Motor neuron (in vitro differentiated cells): Measurements from ENCODE around the gene CDC25C. TPM values are rescaled to one million over a fixed set of nuclear protein-coding genes. Genes with fewer than 3 reads are reported as not detected.

Experiments used
- ATAC-seq, 8 experiments: fragments of 200-7000 bp; cut with Tn5 transposase; replicated peaks in 6 of 8; 2 replicates each; pipeline ENCODE4 v1.8.0; 2021; ENCODE audit warnings: mild to moderate bottlenecking in 8 of 8, moderate library complexity in 8 of 8
- H3K27ac ChIP-seq, 2 donors: fragments of 250-450 bp; sonication (Bioruptor Pico); 2 replicates each; pipeline ENCODE4 v1.9.0; 2021; ENCODE audit warnings: antibody characterized with exemption in 2 of 2, mild to moderate bottlenecking in 2 of 2, moderate library complexity in 1 of 2
- H3K4me1 ChIP-seq, 2 donors: fragments of 250-450 bp; sonication (Bioruptor Pico); replicated peaks in 1 of 2; 2 replicates each; pipeline ENCODE4 v1.6.1; 2021; ENCODE audit warnings: antibody characterized with exemption in 2 of 2, mild to moderate bottlenecking in 2 of 2, moderate library complexity in 1 of 2
- H3K4me3 ChIP-seq, 5 donors: fragments of 250-450 bp; sonication (Bioruptor Pico); 2 replicates each; pipeline ENCODE4 v1.9.0; 2021; ENCODE audit warnings: antibody characterized with exemption in 5 of 5, mild to moderate bottlenecking in 5 of 5, moderate library complexity in 4 of 5
- WGBS, 10 experiments: fragments of 450-650 bp; shearing (Covaris generic); methylation state at CpG; one replicate each; pipeline ENCODE4 v1.0.0; 2022; 5-methylcytosine and 5-hydroxymethylcytosine counted together
- in situ Hi-C, 9 experiments: fragments of 400-800 bp; cut with MboI; loops; one replicate each; pipeline ENCODE4 v1.15.0; 2021; ENCODE audit warnings: low sequenced_read_pairs in 9 of 9, low pct_unique_long_range_greater_than_20kb in 2 of 9; ENCODE audit not compliant: unreplicated experiment in 9 of 9
- total RNA-seq, 8 experiments: library from RNA; unstranded; fragments of 300-600 nt; gene quantifications; 2 replicates each; pipeline versions ENCODE4 v1.2.3 to v1.2.4, GENCODE V29; 2022

The CDC25C gene
- total RNA-seq, 8 experiments from 2014 or later: 0.15 to 17.7 (median 1.3) TPM

GRCh38 chr5:138354387-138354786 is 22.8 kb upstream of the CDC25C start:
- Histone ChIP-seq H3K27ac (no peak overlapping the region), H3K4me1 (peaks cover 0 to 15% of the 10 kb centered on the region in 2 donors), H3K4me3 (peak overlapping the region; percentile 69 to 100 (median 97))
- 0 to 63% (median 8%) methylated on average over 1 to 5 of the region's 5 CpGs; no CpG with 5 or more reads in 2 of the 10 experiments for WGBS, 10 experiments
- ATAC-seq: no peak
- in situ Hi-C loops: no loop called here

GRCh38 chr5:138353560-138354080 is 22.0 kb upstream of the CDC25C start:
- Histone ChIP-seq H3K27ac (peak overlapping the region; percentile 93 to 99), H3K4me1 (peaks cover 0 to 15% of the 10 kb centered on the region in 2 donors), H3K4me3 (peak overlapping the region; percentile 69 to 100 (median 97))
- 0 to 17% (median 0%) methylated on average over 3 to 7 of the region's 11 CpGs; no CpG with 5 or more reads in 1 of the 10 experiments for WGBS, 10 experiments
- in situ Hi-C loops: no loop called here
- ATAC-seq: peak in 1 of 8 experiments; percentile 15

GRCh38 chr5:138352722-138353559 is 21.3 kb upstream of the CDC25C start:
- peak; percentile 60 to 73 (median 70) for ATAC-seq
- H3K27ac ChIP-seq: peak overlapping the region; percentile 93 to 99
- WGBS, 10 experiments: 0 to 7% (median 0%) methylated on average over 1 to 7 of the region's 88 CpGs; no CpG with 5 or more reads in 5 of the 10 experiments
- H3K4me3 ChIP-seq: peak overlapping the region; percentile 69 to 100 (median 97)
- H3K4me1 ChIP-seq: peaks cover 0 to 15% of the 10 kb centered on the region in 2 donors
- in situ Hi-C loops: no loop called here

GRCh38 chr5:138352071-138352721 is 20.6 kb upstream of the CDC25C start, which contains the start of gene KDM3B:
Gene KDM3B, plus strand, starts transcription at chr5:138352685. Its CDS starts 111 bp downstream, at chr5:138352796.
- WGBS, 10 experiments: 83 to 100% methylated on average over 1 to 3 of the region's 30 CpGs; no CpG with 5 or more reads in 8 of the 10 experiments
- Histone ChIP-seq H3K4me1 (peaks cover 0 to 15% of the 10 kb centered on the region in 2 donors), H3K4me3 (peak within 1 kb of the TSS; percentile 69 to 100 (median 97)), H3K27ac (peak within 1 kb of the TSS; percentile 93 to 99)
- in situ Hi-C loops: no loop called here
- ATAC-seq: peak; percentile 68 to 85 (median 74)

GRCh38 chr5:138351517-138351916 is 19.9 kb upstream of the CDC25C start:
- ATAC-seq: no peak
- Histone ChIP-seq H3K27ac (no peak overlapping the region), H3K4me1 (peaks cover 0 to 15% of the 10 kb centered on the region in 2 donors), H3K4me3 (no peak overlapping the region)
- in situ Hi-C loops: no loop called here

- in situ Hi-C loops: no loop called here
- H3K27ac ChIP-seq: no peak overlapping the region
Observed at GRCh38 chr5:138351056-138351455, 19.5 kb upstream of the CDC25C start.

GRCh38 chr5:138350563-138350890 is 18.9 kb upstream of the CDC25C start:
- in situ Hi-C loops: no loop called here
- no peak overlapping the region for H3K27ac ChIP-seq

More at GRCh38 chr5:138351056-138351455, 19.5 kb upstream of the CDC25C start:
- no peak for ATAC-seq
- peaks cover 0 to 15% of the 10 kb centered on the region in 2 donors for H3K4me1 ChIP-seq
- no peak overlapping the region for H3K4me3 ChIP-seq
- 86 to 100% (median 100%) methylated on average over 1 of the region's 1 CpG; no CpG with 5 or more reads in 3 of the 10 experiments for WGBS, 10 experiments

GRCh38 chr5:138349852-138350562 is 18.4 kb upstream of the CDC25C start:
- H3K4me3 ChIP-seq: no peak overlapping the region
- H3K27ac ChIP-seq: no peak overlapping the region
- WGBS, 10 experiments: 100% methylated on average over 1 of the region's 1 CpG; no CpG with 5 or more reads in 8 of the 10 experiments
- ATAC-seq: no peak
- in situ Hi-C loops: no loop called here
- peaks cover 0 to 6% of the 10 kb centered on the region in 2 donors for H3K4me1 ChIP-seq

More at GRCh38 chr5:138350563-138350890, 18.9 kb upstream of the CDC25C start:
- Histone ChIP-seq H3K4me3 (no peak overlapping the region), H3K4me1 (peaks cover 0 to 12% of the 10 kb centered on the region in 2 donors)
- no peak for ATAC-seq

- Histone ChIP-seq H3K27ac (no peak overlapping the region), H3K4me3 (no peak overlapping the region), H3K4me1 (no peaks in the 10 kb centered on the region)
- in situ Hi-C loops: no loop called here
- peak in 1 of 8 experiments; percentile 16 for ATAC-seq
- WGBS, 10 experiments: 93 to 100% (median 97%) methylated on average over 2 to 6 of the region's 14 CpGs; no CpG with 5 or more reads in 7 of the 10 experiments
Observed at GRCh38 chr5:138346889-138347288, 15.3 kb upstream of the CDC25C start.

- ATAC-seq: peak in 5 of 8 experiments; percentile 6 to 42 (median 31)
- peaks cover 3 to 4% of the 10 kb centered on the region in 2 donors for H3K4me1 ChIP-seq
- in situ Hi-C loops: no loop called here
- H3K4me3 ChIP-seq: no peak overlapping the region
- WGBS, 10 experiments: 96 to 100% (median 97%) methylated on average over 1 to 16 of the region's 32 CpGs; no CpG with 5 or more reads in 6 of the 10 experiments
- H3K27ac ChIP-seq: no peak overlapping the region
Observed at GRCh38 chr5:138344887-138345622, 13.5 kb upstream of the CDC25C start.

GRCh38 chr5:138340008-138340407 is 8.4 kb upstream of the CDC25C start:
- Histone ChIP-seq H3K27ac (peak overlapping the region in 1 of 2 donors; percentile 100), H3K4me3 (peak overlapping the region in 4 of 5 donors; percentile 57 to 84 (median 72))

GRCh38 chr5:138339464-138339863 is 7.9 kb upstream of the CDC25C start:
- in situ Hi-C loops: no loop called here
- peak overlapping the region in 1 of 2 donors; percentile 100 for H3K27ac ChIP-seq
- WGBS, 10 experiments: 24 to 88% (median 66%) methylated on average over 1 to 2 of the region's 2 CpGs; no CpG with 5 or more reads in 4 of the 10 experiments
- peaks cover 8 to 10% of the 10 kb centered on the region in 2 donors for H3K4me1 ChIP-seq
- ATAC-seq: no peak
- H3K4me3 ChIP-seq: peak overlapping the region; percentile 57 to 84 (median 69)

More at GRCh38 chr5:138340008-138340407, 8.4 kb upstream of the CDC25C start:
- in situ Hi-C loops: no loop called here
- peaks cover 8 to 10% of the 10 kb centered on the region in 2 donors for H3K4me1 ChIP-seq
- no peak for ATAC-seq
- WGBS, 10 experiments: 75 to 100% (median 94%) methylated on average over 1 to 3 of the region's 3 CpGs
